Duodenal mucosa (tissue), 2 donors: ENCODE results near the gene CD79A.

Experiments
- H3K27ac ChIP-seq: one replicate; pipeline ENCODE4 v1.7.0; 2013; ENCODE audit warnings: low read depth, low read length
- H3K27me3 ChIP-seq, 2 donors: one replicate each; pipeline ENCODE4 v1.7.0; 2013; ENCODE audit warnings: low read length in 2 of 2, control low read depth in 1 of 2; ENCODE audit not compliant: insufficient read depth in 2 of 2, control insufficient read depth in 1 of 2
- H3K36me3 ChIP-seq, 2 donors: one replicate each; pipeline ENCODE4 v1.7.0; 2013; ENCODE audit warnings: low read length in 2 of 2, control low read depth in 1 of 2; ENCODE audit not compliant: insufficient read depth in 2 of 2, control insufficient read depth in 1 of 2
- H3K4me1 ChIP-seq, 2 donors: one replicate each; pipeline ENCODE4 v1.7.0; 2013; ENCODE audit warnings: low read length in 2 of 2, control low read depth in 1 of 2; ENCODE audit not compliant: insufficient read depth in 2 of 2, control insufficient read depth in 1 of 2
- H3K4me3 ChIP-seq, 2 donors: one replicate each; pipeline ENCODE4 v1.7.0; 2013; ENCODE audit warnings: low read length in 2 of 2, low read depth in 1 of 2
- H3K9ac ChIP-seq, 2 donors: one replicate each; pipeline ENCODE4 v1.7.0; 2013; ENCODE audit warnings: low read length in 2 of 2, low read depth in 1 of 2
- H3K9me3 ChIP-seq, 2 donors: one replicate each; pipeline ENCODE4 v1.7.0; 2013; ENCODE audit warnings: low read length in 2 of 2, control low read depth in 1 of 2; ENCODE audit not compliant: control insufficient read depth in 1 of 2

CD79A gene

GRCh38 chr19:41876847-41877832 is at the start of gene CD79A:
Gene CD79A (plus strand): TSS chr19:41877279. CDS start chr19:41877305, 26 bp downstream.
- peaks cover 0 to 4% of the 10 kb centered on the region in 2 donors for H3K36me3 ChIP-seq
- H3K27ac ChIP-seq: peak within 1 kb of the TSS; percentile 42
- no peak within 1 kb of the TSS for H3K9ac ChIP-seq
- H3K4me1 ChIP-seq: peaks cover 12 to 34% of the 10 kb centered on the region in 2 donors
- H3K4me3 ChIP-seq: peak within 1 kb of the TSS; percentile 28 to 35
- no peaks in the 10 kb centered on the region for H3K27me3 ChIP-seq
- H3K9me3 ChIP-seq: no peaks in the 10 kb centered on the region

GRCh38 chr19:41837981-41838708 is 38.9 kb upstream of the CD79A start:
- no peak overlapping the region for H3K27ac ChIP-seq
- peaks cover 21 to 30% of the 10 kb centered on the region in 2 donors for H3K27me3 ChIP-seq
- H3K4me1 ChIP-seq: peaks cover 2 to 4% of the 10 kb centered on the region in 2 donors
- H3K9ac ChIP-seq: no peak overlapping the region
- no peak overlapping the region for H3K4me3 ChIP-seq
- H3K9me3 ChIP-seq: no peaks in the 10 kb centered on the region
- no peaks in the 10 kb centered on the region for H3K36me3 ChIP-seq

- no peaks in the 10 kb centered on the region for H3K9me3 ChIP-seq
Observed at GRCh38 chr19:41839211-41839610, 37.9 kb upstream of the CD79A start.

GRCh38 chr19:41843371-41843770 is 33.7 kb upstream of the CD79A start:
- Histone ChIP-seq H3K27me3 (peaks cover 9 to 12% of the 10 kb centered on the region in 2 donors), H3K4me1 (peaks cover 4 to 8% of the 10 kb centered on the region in 2 donors), H3K9me3 (no peaks in the 10 kb centered on the region), H3K36me3 (no peaks in the 10 kb centered on the region), H3K9ac (no peak overlapping the region), H3K4me3 (no peak overlapping the region), H3K27ac (no peak overlapping the region)

More at GRCh38 chr19:41839211-41839610, 37.9 kb upstream of the CD79A start:
- Histone ChIP-seq H3K4me3 (no peak overlapping the region), H3K27ac (no peak overlapping the region), H3K4me1 (peaks cover 4 to 8% of the 10 kb centered on the region in 2 donors), H3K27me3 (peaks cover 21 to 30% of the 10 kb centered on the region in 2 donors), H3K36me3 (no peaks in the 10 kb centered on the region), H3K9ac (no peak overlapping the region)

GRCh38 chr19:41844601-41845000 is 32.5 kb upstream of the CD79A start, which contains the start of gene LYPD4:
Gene LYPD4 (minus strand): TSS chr19:41844683. CDS start chr19:41839285, 5,398 bp downstream.
- H3K9me3 ChIP-seq: no peaks in the 10 kb centered on the region
- peaks cover 0 to 3% of the 10 kb centered on the region in 2 donors for H3K27me3 ChIP-seq
- H3K36me3 ChIP-seq: no peaks in the 10 kb centered on the region
- peaks cover 4 to 8% of the 10 kb centered on the region in 2 donors for H3K4me1 ChIP-seq
- no peak within 1 kb of the TSS for H3K4me3 ChIP-seq
- H3K9ac ChIP-seq: no peak within 1 kb of the TSS
- H3K27ac ChIP-seq: no peak within 1 kb of the TSS

- H3K27me3 ChIP-seq: peaks cover 0 to 3% of the 10 kb centered on the region in 2 donors
- no peaks in the 10 kb centered on the region for H3K36me3 ChIP-seq
- H3K9ac ChIP-seq: no peak within 1 kb of the TSS
- H3K4me3 ChIP-seq: no peak within 1 kb of the TSS
- H3K27ac ChIP-seq: no peak within 1 kb of the TSS
- H3K9me3 ChIP-seq: no peaks in the 10 kb centered on the region
- H3K4me1 ChIP-seq: peaks cover 4 to 8% of the 10 kb centered on the region in 2 donors
Observed at GRCh38 chr19:41845001-41845050, 32.3 kb upstream of the CD79A start, which contains the start of gene DMRTC2. Gene DMRTC2 (plus strand): TSS chr19:41845042. CDS start chr19:41847429, 2,387 bp downstream.

GRCh38 chr19:41845051-41845590 is 32.0 kb upstream of the CD79A start:
- H3K9ac ChIP-seq: no peak overlapping the region
- H3K27ac ChIP-seq: no peak overlapping the region
- no peak overlapping the region for H3K4me3 ChIP-seq
- H3K9me3 ChIP-seq: no peaks in the 10 kb centered on the region
- peaks cover 0 to 3% of the 10 kb centered on the region in 2 donors for H3K27me3 ChIP-seq
- peaks cover 4 to 8% of the 10 kb centered on the region in 2 donors for H3K4me1 ChIP-seq
- no peaks in the 10 kb centered on the region for H3K36me3 ChIP-seq

GRCh38 chr19:41847351-41848105 is 29.6 kb upstream of the CD79A start:
- H3K27ac ChIP-seq: no peak overlapping the region
- H3K27me3 ChIP-seq: no peaks in the 10 kb centered on the region
- no peak overlapping the region for H3K9ac ChIP-seq
- no peaks in the 10 kb centered on the region for H3K9me3 ChIP-seq
- peaks cover 4 to 8% of the 10 kb centered on the region in 2 donors for H3K4me1 ChIP-seq
- no peaks in the 10 kb centered on the region for H3K36me3 ChIP-seq
- no peak overlapping the region for H3K4me3 ChIP-seq

GRCh38 chr19:41848666-41849065 is 28.4 kb upstream of the CD79A start:
- Histone ChIP-seq H3K36me3 (no peaks in the 10 kb centered on the region), H3K27me3 (peaks cover 1 to 3% of the 10 kb centered on the region in 2 donors), H3K4me3 (no peak overlapping the region), H3K27ac (no peak overlapping the region), H3K4me1 (no peaks in the 10 kb centered on the region), H3K9me3 (no peaks in the 10 kb centered on the region), H3K9ac (no peak overlapping the region)
